ENCODE data around the gene ST7L.

Gene ST7L

DNA sequence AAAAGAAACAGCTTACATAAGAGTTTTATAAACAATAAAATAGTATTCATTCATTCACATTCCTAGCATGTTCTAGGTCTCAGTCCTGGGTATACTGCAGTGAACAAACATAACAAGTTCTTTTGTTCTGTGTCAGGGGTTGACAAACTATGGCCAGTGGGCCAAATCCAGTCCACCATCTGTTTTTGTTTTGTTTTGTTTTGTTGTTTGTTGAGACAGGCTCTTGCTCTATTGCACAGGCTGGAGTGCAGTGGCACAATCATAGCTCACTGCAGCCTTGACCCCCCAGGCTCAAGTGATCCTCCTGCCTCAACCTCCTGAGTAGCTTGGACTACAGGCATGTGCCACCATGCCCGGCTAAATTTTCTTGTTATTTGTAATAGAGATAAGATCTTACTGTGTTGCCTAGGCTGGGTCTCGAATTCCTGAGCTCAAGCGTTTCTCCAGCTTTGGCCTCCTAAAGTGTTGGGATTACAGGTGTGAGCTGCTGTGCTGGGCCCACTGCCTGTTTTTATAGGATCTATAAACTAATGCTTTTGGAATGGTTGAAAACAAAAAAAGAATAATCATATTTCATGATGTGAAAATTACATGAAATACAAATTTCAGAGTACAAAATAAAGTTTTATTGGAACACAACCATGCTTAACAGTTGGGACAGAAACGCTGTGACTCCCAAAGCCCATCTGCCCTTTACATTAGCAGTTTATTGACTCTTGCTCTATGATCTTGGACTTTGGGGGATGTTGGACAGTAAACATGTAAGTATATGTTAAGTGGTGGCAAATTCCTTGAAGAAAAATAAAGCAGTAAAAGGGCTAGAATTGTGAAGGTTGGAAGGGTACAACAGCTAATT, 18.5 kb upstream of the ST7L start:
- Histone ChIP-seq H4K91ac (ENCODE audit: low read depth, low read length) (no peak overlapping the region), H3K27me3 (ENCODE audit: insufficient read depth, low read length) (no peaks in the 10 kb centered on the region), H3K79me1 (ENCODE audit: low read length) (no peaks in the 10 kb centered on the region), H3K4me3 (ENCODE audit: low read depth, low read length) (no peak overlapping the region), H3K36me3 (ENCODE audit: control insufficient read depth in 1 of 2, insufficient read depth in 2 of 2, low read length in 2 of 2) (no peaks in the 10 kb centered on the region), H2AK5ac (ENCODE audit: low read length) (no peak overlapping the region), H3K9ac (ENCODE audit: low read length) (no peak overlapping the region), H3K79me2 (ENCODE audit: control insufficient read depth, insufficient read depth, low read length, poor library complexity) (peaks cover 2% of the 10 kb centered on the region), H3K4ac (ENCODE audit: low read depth, low read length) (peak overlapping the region; percentile 15), H2BK12ac (ENCODE audit: low read length) (no peak overlapping the region), H2BK5ac (ENCODE audit: low read depth, low read length, poor library complexity) (peak overlapping the region; percentile 49), H3K4me1 (ENCODE audit: control insufficient read depth in 1 of 2, insufficient read depth in 2 of 2, low read length in 2 of 2) (peaks cover 4% of the 10 kb centered on the region in 2 experiments), H2BK120ac (ENCODE audit: insufficient read depth, low read length, poor library complexity) (no peak overlapping the region), H3K18ac (ENCODE audit: low read length) (no peak overlapping the region), H4K12ac (ENCODE audit: low read depth, low read length) (no peak overlapping the region), H3K9me3 (ENCODE audit: insufficient read depth, low read depth, low read length) (no peaks in the 10 kb centered on the region), H4K8ac (ENCODE audit: low read depth, low read length) (no peak overlapping the region), H3K14ac (ENCODE audit: low read length) (no peak overlapping the region), H3K27ac (ENCODE audit: low read depth, low read length) (no peak overlapping the region), H3K4me2 (ENCODE audit: low read length) (no peak overlapping the region), H3K23ac (ENCODE audit: low read length) (no peak overlapping the region), H2AFZ (ENCODE audit: insufficient read depth, low read length, poor library complexity) (no peak overlapping the region)
- no CpG with 5 or more reads among the region's 4 CpGs for WGBS (ENCODE audit: extremely low coverage, insufficient coverage, insufficient read length)
- peak; percentile 81 to 91 for DNase-seq

DNA sequence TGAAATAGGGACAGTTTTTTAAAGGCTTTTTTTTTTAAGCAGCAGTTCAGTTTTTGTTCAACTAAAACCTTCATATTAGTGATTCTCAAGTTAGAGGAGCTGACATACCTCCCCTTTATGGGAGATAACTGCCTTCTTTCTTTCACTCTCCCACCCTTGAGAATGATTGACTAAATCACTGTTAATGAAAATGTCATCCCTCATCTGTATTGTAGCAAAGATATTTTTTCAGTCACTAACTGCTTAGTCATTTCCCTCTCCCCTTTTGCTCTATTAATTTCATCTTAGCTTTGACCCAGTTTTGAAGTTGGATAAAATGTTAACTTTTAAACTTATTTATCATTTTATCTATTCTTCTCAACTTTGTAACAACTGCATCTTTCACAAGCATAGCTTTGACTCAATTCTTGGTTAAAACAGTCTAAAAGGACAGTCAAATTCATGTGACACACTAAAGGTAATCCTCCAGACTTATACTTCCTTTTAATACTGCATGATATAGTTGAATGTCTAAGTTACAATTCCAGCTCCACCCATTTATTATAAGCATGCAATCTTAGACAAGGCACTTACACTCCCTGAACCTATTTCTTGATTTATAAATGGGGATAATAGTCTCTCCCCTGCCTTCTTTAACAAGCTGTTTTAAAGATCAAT, 17.8 kb upstream of the ST7L start:
- Histone ChIP-seq H3K27me3 (ENCODE audit: insufficient read depth, low read length) (no peaks in the 10 kb centered on the region), H2BK120ac (ENCODE audit: insufficient read depth, low read length, poor library complexity) (no peak overlapping the region), H3K4me1 (ENCODE audit: control insufficient read depth in 1 of 2, insufficient read depth in 2 of 2, low read length in 2 of 2) (peaks cover 4 to 6% of the 10 kb centered on the region in 2 experiments), H4K8ac (ENCODE audit: low read depth, low read length) (no peak overlapping the region), H2AK5ac (ENCODE audit: low read length) (no peak overlapping the region), H3K23ac (ENCODE audit: low read length) (no peak overlapping the region), H3K9me3 (ENCODE audit: insufficient read depth, low read depth, low read length) (no peaks in the 10 kb centered on the region), H2BK12ac (ENCODE audit: low read length) (no peak overlapping the region), H3K27ac (ENCODE audit: low read depth, low read length) (no peak overlapping the region), H3K36me3 (ENCODE audit: control insufficient read depth in 1 of 2, insufficient read depth in 2 of 2, low read length in 2 of 2) (no peaks in the 10 kb centered on the region), H3K79me1 (ENCODE audit: low read length) (no peaks in the 10 kb centered on the region), H3K14ac (ENCODE audit: low read length) (no peak overlapping the region), H3K79me2 (ENCODE audit: control insufficient read depth, insufficient read depth, low read length, poor library complexity) (peaks cover 2% of the 10 kb centered on the region), H2AFZ (ENCODE audit: insufficient read depth, low read length, poor library complexity) (no peak overlapping the region), H3K4me2 (ENCODE audit: low read length) (no peak overlapping the region), H3K4ac (ENCODE audit: low read depth, low read length) (no peak overlapping the region), H3K18ac (ENCODE audit: low read length) (no peak overlapping the region), H4K91ac (ENCODE audit: low read depth, low read length) (no peak overlapping the region), H3K9ac (ENCODE audit: low read length) (no peak overlapping the region), H4K12ac (ENCODE audit: low read depth, low read length) (no peak overlapping the region), H3K4me3 (ENCODE audit: low read depth, low read length) (no peak overlapping the region), H2BK5ac (ENCODE audit: low read depth, low read length, poor library complexity) (no peak overlapping the region)
- no peak for DNase-seq

DNA sequence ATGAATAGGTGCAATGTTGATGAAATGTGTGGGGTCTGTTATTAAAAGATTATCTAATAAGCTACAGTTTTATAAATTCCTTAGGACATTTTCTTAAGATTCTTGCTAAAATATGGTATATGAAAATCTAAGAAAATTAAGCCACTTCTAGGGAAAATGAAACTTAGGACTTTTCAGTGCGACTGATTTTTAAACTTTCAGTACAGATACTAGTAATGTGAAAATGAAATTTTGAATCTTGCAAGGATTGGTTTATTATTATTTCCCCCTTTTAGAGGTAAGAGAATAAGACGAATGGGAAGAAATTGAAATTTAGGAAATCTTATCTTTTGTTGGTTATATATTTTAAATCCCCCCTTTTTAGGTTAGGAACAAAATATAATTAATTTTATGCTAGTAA, 17.1 kb upstream of the ST7L start:
- Histone ChIP-seq H3K23ac (ENCODE audit: low read length) (no peak overlapping the region), H2BK5ac (ENCODE audit: low read depth, low read length, poor library complexity) (no peak overlapping the region), H3K79me1 (ENCODE audit: low read length) (no peaks in the 10 kb centered on the region), H3K14ac (ENCODE audit: low read length) (no peak overlapping the region), H4K8ac (ENCODE audit: low read depth, low read length) (no peak overlapping the region), H2BK12ac (ENCODE audit: low read length) (no peak overlapping the region), H3K4me1 (ENCODE audit: control insufficient read depth in 1 of 2, insufficient read depth in 2 of 2, low read length in 2 of 2) (peaks cover 4 to 6% of the 10 kb centered on the region in 2 experiments), H4K12ac (ENCODE audit: low read depth, low read length) (no peak overlapping the region), H3K79me2 (ENCODE audit: control insufficient read depth, insufficient read depth, low read length, poor library complexity) (peaks cover 4% of the 10 kb centered on the region), H4K91ac (ENCODE audit: low read depth, low read length) (no peak overlapping the region), H2AK5ac (ENCODE audit: low read length) (no peak overlapping the region), H3K27me3 (ENCODE audit: insufficient read depth, low read length) (no peaks in the 10 kb centered on the region), H3K4me3 (ENCODE audit: low read depth, low read length) (no peak overlapping the region), H3K9me3 (ENCODE audit: insufficient read depth, low read depth, low read length) (no peaks in the 10 kb centered on the region), H2AFZ (ENCODE audit: insufficient read depth, low read length, poor library complexity) (no peak overlapping the region), H3K36me3 (ENCODE audit: control insufficient read depth in 1 of 2, insufficient read depth in 2 of 2, low read length in 2 of 2) (no peaks in the 10 kb centered on the region), H3K4me2 (ENCODE audit: low read length) (no peak overlapping the region), H3K9ac (ENCODE audit: low read length) (no peak overlapping the region), H3K18ac (ENCODE audit: low read length) (no peak overlapping the region), H3K4ac (ENCODE audit: low read depth, low read length) (no peak overlapping the region), H2BK120ac (ENCODE audit: insufficient read depth, low read length, poor library complexity) (no peak overlapping the region), H3K27ac (ENCODE audit: low read depth, low read length) (no peak overlapping the region)
- DNase-seq, result no peak
- WGBS (ENCODE audit: extremely low coverage, insufficient coverage, insufficient read length), result no CpG with 5 or more reads among the region's 2 CpGs

DNA sequence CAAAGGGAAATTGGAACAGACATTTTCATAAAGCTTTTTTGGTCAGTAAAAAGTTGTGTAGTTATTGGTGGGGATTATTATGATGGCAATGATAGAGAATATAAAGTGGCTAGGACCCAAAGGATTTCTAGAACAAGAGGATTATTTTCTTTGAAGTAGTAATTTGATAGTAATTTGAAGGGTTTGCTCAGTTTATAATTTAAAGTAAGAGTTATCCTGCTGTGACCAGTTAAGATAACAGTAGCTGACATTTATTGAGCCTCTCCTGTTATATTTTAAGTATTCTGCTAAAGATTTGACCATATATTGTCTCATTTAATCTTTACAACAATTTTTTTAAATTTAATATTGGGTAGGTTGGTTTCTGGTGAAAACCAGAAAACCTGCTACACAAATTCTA, 15.4 kb upstream of the ST7L start:
- Histone ChIP-seq H3K23ac (ENCODE audit: low read length) (no peak overlapping the region), H4K8ac (ENCODE audit: low read depth, low read length) (no peak overlapping the region), H3K4me2 (ENCODE audit: low read length) (no peak overlapping the region), H4K91ac (ENCODE audit: low read depth, low read length) (no peak overlapping the region), H4K12ac (ENCODE audit: low read depth, low read length) (no peak overlapping the region), H3K4ac (ENCODE audit: low read depth, low read length) (no peak overlapping the region), H3K27ac (ENCODE audit: low read depth, low read length) (no peak overlapping the region), H3K36me3 (ENCODE audit: control insufficient read depth in 1 of 2, insufficient read depth in 2 of 2, low read length in 2 of 2) (peaks cover 2% of the 10 kb centered on the region in 2 experiments), H3K27me3 (ENCODE audit: insufficient read depth, low read length) (no peaks in the 10 kb centered on the region), H2BK5ac (ENCODE audit: low read depth, low read length, poor library complexity) (no peak overlapping the region), H3K79me2 (ENCODE audit: control insufficient read depth, insufficient read depth, low read length, poor library complexity) (peaks cover 7% of the 10 kb centered on the region), H2BK12ac (ENCODE audit: low read length) (no peak overlapping the region), H3K18ac (ENCODE audit: low read length) (no peak overlapping the region), H2BK120ac (ENCODE audit: insufficient read depth, low read length, poor library complexity) (no peak overlapping the region), H3K4me3 (ENCODE audit: low read depth, low read length) (no peak overlapping the region), H3K4me1 (ENCODE audit: control insufficient read depth in 1 of 2, insufficient read depth in 2 of 2, low read length in 2 of 2) (peaks cover 4 to 6% of the 10 kb centered on the region in 2 experiments), H3K9ac (ENCODE audit: low read length) (no peak overlapping the region), H3K14ac (ENCODE audit: low read length) (no peak overlapping the region), H2AK5ac (ENCODE audit: low read length) (no peak overlapping the region), H3K9me3 (ENCODE audit: insufficient read depth, low read depth, low read length) (no peaks in the 10 kb centered on the region), H2AFZ (ENCODE audit: insufficient read depth, low read length, poor library complexity) (no peak overlapping the region), H3K79me1 (ENCODE audit: low read length) (no peaks in the 10 kb centered on the region)
- no peak for DNase-seq
